Astrocyte (in vitro differentiated cells and primary cell): ENCODE data around the gene ZNF516.

Source experiments
- EZH2 ChIP-seq: IDR thresholded peaks from 2 replicates; pipeline ENCODE4 v1.6.1; 2012; ENCODE audit warnings: mild to moderate bottlenecking, low read length, inconsistent platforms; ENCODE audit not compliant: insufficient read depth
- TF ChIP-seq, protein P1 (sequence below): IDR thresholded peaks from 2 replicates; pipeline ENCODE4 v1.5.1; 2011; ENCODE audit warnings: low read depth, mild to moderate bottlenecking, inconsistent platforms, low read length, moderate library complexity; ENCODE audit not compliant: insufficient read depth

DNA sequence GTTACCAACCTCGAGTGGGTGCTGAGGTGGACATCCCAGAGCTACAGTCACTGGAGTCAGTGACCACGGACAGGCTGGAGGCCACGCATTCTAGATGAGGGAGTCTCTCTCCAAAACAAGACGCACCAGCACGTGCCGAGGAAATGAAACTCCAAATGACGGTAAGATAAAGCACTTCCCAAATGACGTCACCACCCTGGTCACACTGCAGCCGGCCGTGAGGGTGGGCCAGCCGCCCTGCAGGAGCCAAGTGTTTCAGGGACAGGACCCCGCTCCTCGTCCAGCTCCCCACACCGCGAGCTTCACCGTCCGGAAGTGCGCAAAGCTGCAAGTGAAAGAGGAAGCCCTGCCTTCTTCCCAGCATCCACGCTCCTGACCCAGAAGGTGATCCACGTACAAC, 99.4 kb downstream of the ZNF516 start:
- TF ChIP-seq, protein P1, sequence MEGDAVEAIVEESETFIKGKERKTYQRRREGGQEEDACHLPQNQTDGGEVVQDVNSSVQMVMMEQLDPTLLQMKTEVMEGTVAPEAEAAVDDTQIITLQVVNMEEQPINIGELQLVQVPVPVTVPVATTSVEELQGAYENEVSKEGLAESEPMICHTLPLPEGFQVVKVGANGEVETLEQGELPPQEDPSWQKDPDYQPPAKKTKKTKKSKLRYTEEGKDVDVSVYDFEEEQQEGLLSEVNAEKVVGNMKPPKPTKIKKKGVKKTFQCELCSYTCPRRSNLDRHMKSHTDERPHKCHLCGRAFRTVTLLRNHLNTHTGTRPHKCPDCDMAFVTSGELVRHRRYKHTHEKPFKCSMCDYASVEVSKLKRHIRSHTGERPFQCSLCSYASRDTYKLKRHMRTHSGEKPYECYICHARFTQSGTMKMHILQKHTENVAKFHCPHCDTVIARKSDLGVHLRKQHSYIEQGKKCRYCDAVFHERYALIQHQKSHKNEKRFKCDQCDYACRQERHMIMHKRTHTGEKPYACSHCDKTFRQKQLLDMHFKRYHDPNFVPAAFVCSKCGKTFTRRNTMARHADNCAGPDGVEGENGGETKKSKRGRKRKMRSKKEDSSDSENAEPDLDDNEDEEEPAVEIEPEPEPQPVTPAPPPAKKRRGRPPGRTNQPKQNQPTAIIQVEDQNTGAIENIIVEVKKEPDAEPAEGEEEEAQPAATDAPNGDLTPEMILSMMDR: no peak
- no peak for TF ChIP-seq EZH2
